ENCODE measurements around the gene MRPL38.
"Not testable (repeated sequence)": the region's sequence is repeated elsewhere in the genome, so short reads cannot be mapped to it uniquely, and the experiment has no call there.

Gene MRPL38

DNA sequence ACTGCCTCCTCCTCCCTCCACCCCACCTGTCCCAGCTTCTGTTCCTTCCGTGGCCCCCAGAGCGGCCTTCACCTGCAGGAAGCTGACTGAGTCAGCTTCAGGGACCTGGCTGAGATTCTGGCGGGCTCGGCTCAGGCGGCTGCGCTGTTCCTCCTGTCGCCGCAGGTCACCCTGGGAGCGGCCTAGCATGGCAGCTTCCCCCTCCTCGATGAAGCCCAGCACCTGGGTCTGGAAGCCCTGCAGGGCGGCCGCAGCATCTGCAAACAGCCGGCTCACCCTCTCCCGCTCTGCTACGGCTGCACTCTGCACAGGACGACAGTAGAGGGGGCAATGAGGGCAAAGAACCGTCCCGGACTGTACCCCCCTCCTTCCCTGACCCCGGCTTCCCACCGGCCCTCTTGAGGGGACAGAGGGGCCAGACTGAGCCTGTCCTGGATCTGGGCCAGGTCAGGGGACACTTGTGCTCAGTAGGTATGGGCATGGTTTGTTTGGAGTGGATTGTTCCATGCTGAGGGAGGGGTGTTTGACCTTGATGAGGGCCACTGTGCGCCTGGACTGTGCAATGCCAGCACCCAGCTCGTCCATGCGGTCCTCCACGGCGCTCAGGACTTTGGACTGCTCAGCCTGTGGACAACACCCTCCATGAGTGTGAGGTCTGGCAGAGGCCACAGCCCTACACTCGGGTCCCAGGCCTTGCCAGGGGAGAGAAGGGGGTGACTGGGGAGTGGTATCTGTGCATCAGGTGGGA is 28.3 kb downstream of the MRPL38 start:
- Histone ChIP-seq H3K4me3 (ENCODE audit: low read length) (peak overlapping the region; percentile 88), H3K27ac (ENCODE audit: low read depth, low read length) (peak overlapping the region; percentile 96), H3K9ac (ENCODE audit: low read length) (peak overlapping the region; percentile 34), H3K36me3 (ENCODE audit: control insufficient read depth, insufficient read depth, low read length) (peaks cover 7% of the 10 kb centered on the region), H3K4me1 (ENCODE audit: control insufficient read depth, insufficient read depth, low read length) (peaks cover 46% of the 10 kb centered on the region), H3K27me3 (ENCODE audit: control insufficient read depth, insufficient read depth, low read length) (no peaks in the 10 kb centered on the region)

DNA sequence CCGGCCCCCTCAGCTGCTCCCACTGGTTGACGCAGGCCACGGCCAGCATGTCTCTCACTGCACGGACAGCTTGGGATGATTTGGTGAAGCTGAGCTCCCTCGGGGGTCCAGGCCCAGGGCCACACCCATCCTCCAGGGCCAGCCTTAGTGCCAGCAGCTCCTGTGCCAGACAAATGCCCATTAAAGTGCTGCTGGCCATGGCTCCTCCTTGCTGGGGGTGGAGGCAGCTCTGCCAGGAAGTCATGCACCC is 28.8 kb downstream of the MRPL38 start:
- Histone ChIP-seq H3K27me3 (ENCODE audit: control insufficient read depth, insufficient read depth, low read length) (no peaks in the 10 kb centered on the region), H3K9ac (ENCODE audit: low read length) (no peak overlapping the region), H3K4me1 (ENCODE audit: control insufficient read depth, insufficient read depth, low read length) (peaks cover 46% of the 10 kb centered on the region), H3K27ac (ENCODE audit: low read depth, low read length) (peak overlapping the region; percentile 96), H3K4me3 (ENCODE audit: low read length) (peak overlapping the region; percentile 88), H3K36me3 (ENCODE audit: control insufficient read depth, insufficient read depth, low read length) (peaks cover 7% of the 10 kb centered on the region)

DNA sequence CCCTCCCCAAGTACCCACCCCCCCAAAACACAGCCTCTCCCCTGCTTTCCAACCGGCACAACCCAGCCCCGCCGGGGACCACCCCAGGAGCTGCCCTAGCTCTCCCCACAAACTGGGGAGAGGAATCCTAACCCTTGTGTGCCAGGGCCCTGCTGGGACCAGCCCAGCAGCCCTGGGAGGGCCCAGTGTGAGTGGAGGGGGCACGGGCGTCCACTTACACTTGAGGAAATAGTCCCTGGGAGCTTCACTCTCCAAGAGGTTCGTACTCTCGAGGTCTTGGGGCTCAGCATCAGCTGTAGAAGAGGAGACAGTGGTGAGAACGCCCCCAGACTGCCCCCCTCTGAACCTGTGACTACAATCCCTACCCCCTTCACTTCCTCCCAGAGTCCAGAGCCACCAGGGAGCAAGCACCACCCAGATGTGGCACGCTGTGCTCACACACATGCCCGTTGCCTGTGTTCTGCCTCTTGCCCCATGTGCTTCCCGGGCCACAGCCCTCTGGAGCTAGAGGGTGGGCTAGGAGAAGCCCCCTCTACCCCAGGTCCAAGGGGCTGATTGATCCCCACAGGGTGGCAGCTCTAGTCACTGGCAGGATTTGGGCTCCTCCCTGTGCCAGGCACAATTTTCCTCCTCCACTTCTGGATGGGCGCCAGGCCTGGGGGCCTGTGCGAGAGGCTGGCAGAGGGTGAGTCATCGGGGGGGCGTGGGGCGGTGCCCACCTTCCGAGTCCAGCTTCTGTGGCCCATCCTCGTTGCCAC is 29.3 kb downstream of the MRPL38 start:
- Histone ChIP-seq H3K9ac (ENCODE audit: low read length) (no peak overlapping the region), H3K27ac (ENCODE audit: low read depth, low read length) (peak overlapping the region; percentile 96), H3K4me3 (ENCODE audit: low read length) (peak overlapping the region; percentile 88), H3K4me1 (ENCODE audit: control insufficient read depth, insufficient read depth, low read length) (peaks cover 46% of the 10 kb centered on the region), H3K36me3 (ENCODE audit: control insufficient read depth, insufficient read depth, low read length) (peaks cover 7% of the 10 kb centered on the region), H3K27me3 (ENCODE audit: control insufficient read depth, insufficient read depth, low read length) (no peaks in the 10 kb centered on the region)

DNA sequence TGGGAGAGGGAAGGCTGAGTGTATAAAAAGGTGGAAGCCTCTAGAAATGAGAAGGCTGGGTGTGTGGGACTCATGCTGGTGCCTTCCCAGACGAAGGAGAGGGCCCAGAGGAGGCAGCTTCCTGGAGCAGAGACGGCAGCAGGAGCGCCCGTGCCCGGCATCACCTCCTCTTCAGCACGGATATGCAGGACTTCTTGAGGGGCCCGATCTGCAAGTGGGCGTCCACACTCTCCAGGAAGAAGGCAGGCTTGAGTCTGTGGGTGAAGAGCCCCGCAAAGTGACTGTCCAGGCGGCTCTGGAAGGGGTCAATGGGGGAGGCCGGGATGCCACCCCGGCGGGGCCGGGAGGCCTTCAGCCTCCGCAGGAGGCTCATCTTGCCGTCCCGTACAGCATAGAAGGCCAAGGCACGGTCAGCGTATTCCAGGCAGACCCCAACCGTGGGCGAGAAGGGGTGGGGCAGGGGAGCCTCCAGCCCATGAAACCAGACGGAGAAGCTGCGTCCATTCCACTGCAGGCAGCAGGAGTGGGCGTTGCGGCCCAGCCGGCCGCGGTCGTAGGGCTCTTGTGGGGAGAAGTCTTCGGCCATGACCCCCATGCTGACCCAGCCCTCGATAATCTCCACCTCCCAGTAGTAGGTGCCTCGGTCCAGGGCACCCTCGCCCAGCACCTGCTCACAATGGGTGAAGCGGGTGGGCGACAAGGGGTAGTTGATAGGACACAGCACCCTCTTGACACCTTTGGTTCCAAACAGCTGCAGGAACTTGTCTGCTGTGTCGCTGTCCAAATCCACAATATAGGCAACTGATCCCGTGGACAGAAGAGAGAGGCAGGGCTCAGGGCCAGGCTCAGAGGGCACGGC is 30.1 kb downstream of the MRPL38 start:
- peaks cover 51% of the 10 kb centered on the region for H3K4me1 ChIP-seq (ENCODE audit: control insufficient read depth, insufficient read depth, low read length)
- H3K9ac ChIP-seq (ENCODE audit: low read length) = no peak overlapping the region
- H3K4me3 ChIP-seq (ENCODE audit: low read length) = no peak overlapping the region
- H3K36me3 ChIP-seq (ENCODE audit: control insufficient read depth, insufficient read depth, low read length) = peaks cover 7% of the 10 kb centered on the region
- H3K27me3 ChIP-seq (ENCODE audit: control insufficient read depth, insufficient read depth, low read length) = no peaks in the 10 kb centered on the region
- peak overlapping the region; percentile 96 for H3K27ac ChIP-seq (ENCODE audit: low read depth, low read length)

DNA sequence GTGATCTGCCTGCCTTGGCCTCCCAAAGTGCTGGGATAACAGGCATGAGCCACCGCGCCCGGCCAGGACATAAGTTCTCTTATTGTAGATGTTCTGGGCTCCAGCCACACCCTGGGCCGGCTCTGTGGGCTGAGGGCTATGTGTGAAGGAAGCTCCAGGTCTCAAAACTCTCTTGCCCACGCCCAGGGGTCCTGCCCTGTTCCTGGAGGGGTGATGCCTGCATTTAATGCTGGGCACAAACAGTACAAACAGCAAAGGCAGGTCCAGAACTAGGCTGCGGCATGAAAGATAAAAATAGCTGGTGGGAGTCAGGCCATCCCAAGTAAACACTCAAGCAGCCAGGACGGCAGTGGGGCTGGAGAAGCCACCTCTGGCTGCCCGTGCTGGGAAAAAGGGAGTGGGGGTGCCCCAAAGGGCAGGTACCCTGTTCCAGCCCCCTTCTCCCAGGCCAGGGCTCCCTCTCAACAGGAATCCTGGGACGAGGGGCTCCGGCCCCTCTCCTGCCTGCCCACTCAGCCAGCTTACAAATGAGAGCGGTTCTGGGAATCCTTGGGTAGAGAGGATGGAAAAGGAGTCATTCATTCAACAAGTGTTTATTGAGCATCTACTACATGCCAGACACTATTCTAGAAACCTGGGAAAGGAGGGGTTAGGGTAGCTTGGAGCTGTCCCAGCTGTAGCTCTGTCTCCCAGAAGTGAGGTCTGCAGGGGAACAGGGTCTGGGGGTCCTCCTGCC is 30.9 kb downstream of the MRPL38 start:
- H3K4me1 ChIP-seq (ENCODE audit: control insufficient read depth, insufficient read depth, low read length) = peaks cover 57% of the 10 kb centered on the region

DNA sequence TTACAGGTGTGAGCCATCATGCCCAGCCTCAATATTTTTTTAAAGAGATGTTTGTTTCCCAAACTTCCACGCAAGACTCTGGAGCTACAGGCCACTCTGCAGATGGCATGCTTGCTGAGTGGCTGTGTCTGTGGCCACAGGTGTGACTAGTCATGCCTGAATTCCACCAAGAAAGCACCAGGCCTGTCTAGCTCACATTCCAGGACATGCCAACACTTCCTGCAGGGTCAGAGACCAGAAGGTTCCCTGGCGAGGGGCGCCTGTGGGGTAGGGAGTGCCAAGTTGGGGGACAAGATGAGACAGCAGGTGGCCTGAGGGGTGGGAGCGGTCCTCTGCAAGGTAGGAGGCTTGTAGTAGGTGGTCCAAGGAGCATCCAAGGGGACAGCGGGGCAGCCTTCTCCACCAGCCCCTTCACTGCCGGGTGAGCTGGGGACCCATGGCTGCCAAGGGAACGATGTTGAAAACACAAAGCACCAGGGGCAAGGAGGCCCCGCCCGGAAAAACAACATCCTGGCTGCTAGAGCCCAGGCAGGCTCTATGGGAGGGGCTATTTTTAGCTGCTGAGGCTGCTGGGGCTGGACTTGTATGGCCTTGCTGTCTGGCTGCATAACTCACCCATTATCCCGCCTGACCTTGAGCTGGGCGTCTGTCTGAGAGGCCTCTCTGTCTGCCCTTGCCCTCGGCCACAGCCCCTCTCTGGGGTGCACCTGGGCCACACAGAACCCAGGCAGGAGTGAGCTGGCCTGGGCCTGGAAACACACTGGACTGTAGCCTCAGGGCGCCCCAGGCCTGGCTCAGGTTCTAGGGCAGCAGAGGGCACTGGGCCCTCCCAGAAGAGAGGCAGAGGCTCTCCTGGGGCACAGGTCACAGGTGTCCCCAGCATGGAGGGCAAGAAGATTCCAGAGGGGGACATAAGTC is 32.0 kb downstream of the MRPL38 start:
- H3K9ac ChIP-seq (ENCODE audit: low read length) = peak overlapping the region; percentile 55

More for the DNA sequence above, 30.9 kb downstream of the MRPL38 start:
- H3K9ac ChIP-seq (ENCODE audit: low read length) = no peak overlapping the region
- peaks cover 7% of the 10 kb centered on the region for H3K36me3 ChIP-seq (ENCODE audit: control insufficient read depth, insufficient read depth, low read length)
- H3K27me3 ChIP-seq (ENCODE audit: control insufficient read depth, insufficient read depth, low read length) = no peaks in the 10 kb centered on the region
- H3K4me3 ChIP-seq (ENCODE audit: low read length) = no peak overlapping the region
- H3K27ac ChIP-seq (ENCODE audit: low read depth, low read length) = peak overlapping the region; percentile 96

DNA sequence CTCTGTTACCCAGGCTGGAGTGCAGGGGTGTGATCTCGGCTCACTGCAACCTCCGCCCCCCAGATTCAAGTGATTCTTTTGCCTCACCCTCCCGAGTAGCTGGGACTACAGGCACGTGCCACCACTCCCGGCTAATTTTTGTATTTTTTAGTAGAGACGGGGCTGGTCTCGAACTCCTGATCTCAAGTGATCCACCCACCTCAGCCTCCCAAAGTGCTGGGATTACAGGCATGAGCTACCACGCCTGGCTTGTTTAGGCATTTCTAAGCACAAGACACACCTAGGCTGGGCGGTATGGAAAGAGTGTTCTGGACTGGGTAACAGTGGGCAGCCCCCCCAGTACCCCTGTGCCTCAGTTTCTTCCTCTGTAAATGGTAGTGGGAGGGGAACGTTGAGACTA is 34.5 kb downstream of the MRPL38 start:
- H3K4me1 ChIP-seq (ENCODE audit: control insufficient read depth, insufficient read depth, low read length) = peaks cover 39% of the 10 kb centered on the region
- H3K27ac ChIP-seq (ENCODE audit: low read depth, low read length) = peak overlapping the region; percentile 86
- not testable (repeated sequence) for H3K9ac ChIP-seq (ENCODE audit: low read length); H3K27me3 ChIP-seq (ENCODE audit: control insufficient read depth, insufficient read depth, low read length); H3K36me3 ChIP-seq (ENCODE audit: control insufficient read depth, insufficient read depth, low read length)
- H3K4me3 ChIP-seq (ENCODE audit: low read length) = peak overlapping the region; percentile 33

More for the DNA sequence above, 32.0 kb downstream of the MRPL38 start:
- Histone ChIP-seq H3K4me1 (ENCODE audit: control insufficient read depth, insufficient read depth, low read length) (peaks cover 57% of the 10 kb centered on the region), H3K4me3 (ENCODE audit: low read length) (peak overlapping the region; percentile 55), H3K27ac (ENCODE audit: low read depth, low read length) (peak overlapping the region; percentile 96), H3K27me3 (ENCODE audit: control insufficient read depth, insufficient read depth, low read length) (no peaks in the 10 kb centered on the region), H3K36me3 (ENCODE audit: control insufficient read depth, insufficient read depth, low read length) (peaks cover 7% of the 10 kb centered on the region)

DNA sequence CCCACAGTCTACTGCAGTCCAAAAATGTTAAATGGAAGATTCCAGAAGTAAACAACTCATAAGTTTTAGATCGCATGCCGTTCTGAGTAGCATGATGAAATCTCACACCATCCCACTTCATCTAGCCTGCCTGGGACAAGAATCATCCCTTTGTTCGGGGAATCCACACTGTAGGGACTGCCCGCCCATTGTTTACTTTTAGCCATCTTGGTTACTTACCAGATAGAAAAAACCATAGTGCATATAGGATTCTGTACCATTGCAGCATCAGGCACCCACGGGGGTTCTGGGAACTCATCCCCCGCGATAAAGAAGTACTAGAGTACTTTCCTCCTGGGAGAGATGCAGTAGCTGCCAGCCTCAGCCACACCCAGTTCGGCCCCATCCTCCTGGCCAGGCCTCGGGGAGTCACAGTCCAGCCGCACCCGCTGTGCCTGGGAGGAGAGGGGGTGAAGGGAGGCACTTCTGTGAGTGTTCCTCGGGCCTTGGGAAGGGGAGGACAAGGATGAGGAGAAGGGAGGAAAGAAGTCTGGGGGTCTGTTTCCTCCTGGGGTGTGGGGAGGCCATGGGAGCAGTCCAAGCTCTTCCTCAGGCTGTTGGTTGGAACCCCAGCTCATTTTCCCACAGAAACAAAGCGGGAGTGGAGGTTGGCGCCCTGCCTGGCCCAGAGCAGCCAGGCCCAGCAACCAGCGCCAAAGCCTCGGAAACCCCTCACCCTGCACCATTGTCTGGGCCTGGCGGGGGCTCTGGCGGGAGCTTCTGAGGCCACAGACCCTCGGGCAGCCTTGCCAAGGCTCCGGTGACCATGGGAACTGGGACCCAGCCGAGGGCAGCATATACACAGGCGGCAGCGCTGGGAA is 35.2 kb downstream of the MRPL38 start:
- Histone ChIP-seq H3K4me1 (ENCODE audit: control insufficient read depth, insufficient read depth, low read length) (peaks cover 34% of the 10 kb centered on the region), H3K4me3 (ENCODE audit: low read length) (peak overlapping the region; percentile 33), H3K36me3 (ENCODE audit: control insufficient read depth, insufficient read depth, low read length) (peaks cover 3% of the 10 kb centered on the region), H3K27me3 (ENCODE audit: control insufficient read depth, insufficient read depth, low read length) (no peaks in the 10 kb centered on the region), H3K9ac (ENCODE audit: low read length) (no peak overlapping the region), H3K27ac (ENCODE audit: low read depth, low read length) (peak overlapping the region; percentile 86)

DNA sequence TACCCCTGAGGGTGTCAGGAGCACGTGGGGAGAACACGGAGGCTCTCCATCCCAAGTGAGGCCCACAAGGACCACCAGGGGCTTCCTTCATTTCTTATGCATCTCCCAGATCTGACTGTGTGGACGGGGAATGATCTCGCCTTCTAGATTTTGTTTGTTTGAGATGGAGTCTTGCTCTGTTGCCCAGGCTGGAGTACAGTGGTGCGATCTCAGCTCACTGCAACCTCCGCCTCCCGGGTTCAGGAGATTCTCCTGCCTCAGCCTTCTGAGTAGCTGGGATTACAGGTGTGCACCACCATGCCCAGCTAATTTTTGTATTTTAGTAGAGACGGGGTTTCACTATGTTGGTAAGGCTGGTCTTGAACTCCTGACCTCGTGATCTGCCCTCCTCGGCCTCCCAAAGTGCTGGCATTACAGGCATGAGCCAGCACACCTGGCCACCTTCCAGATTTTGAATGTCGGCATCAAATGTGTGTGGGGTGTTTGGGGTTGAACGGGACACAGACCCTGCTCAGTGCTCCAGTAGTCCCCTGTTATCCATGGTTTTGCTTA is 35.9 kb downstream of the MRPL38 start:
- Histone ChIP-seq H3K4me1 (ENCODE audit: control insufficient read depth, insufficient read depth, low read length) (peaks cover 29% of the 10 kb centered on the region), H3K27ac (ENCODE audit: low read depth, low read length) (peak overlapping the region; percentile 86)
- not testable (repeated sequence) for H3K36me3 ChIP-seq (ENCODE audit: control insufficient read depth, insufficient read depth, low read length); H3K4me3 ChIP-seq (ENCODE audit: low read length); H3K27me3 ChIP-seq (ENCODE audit: control insufficient read depth, insufficient read depth, low read length); H3K9ac ChIP-seq (ENCODE audit: low read length)

DNA sequence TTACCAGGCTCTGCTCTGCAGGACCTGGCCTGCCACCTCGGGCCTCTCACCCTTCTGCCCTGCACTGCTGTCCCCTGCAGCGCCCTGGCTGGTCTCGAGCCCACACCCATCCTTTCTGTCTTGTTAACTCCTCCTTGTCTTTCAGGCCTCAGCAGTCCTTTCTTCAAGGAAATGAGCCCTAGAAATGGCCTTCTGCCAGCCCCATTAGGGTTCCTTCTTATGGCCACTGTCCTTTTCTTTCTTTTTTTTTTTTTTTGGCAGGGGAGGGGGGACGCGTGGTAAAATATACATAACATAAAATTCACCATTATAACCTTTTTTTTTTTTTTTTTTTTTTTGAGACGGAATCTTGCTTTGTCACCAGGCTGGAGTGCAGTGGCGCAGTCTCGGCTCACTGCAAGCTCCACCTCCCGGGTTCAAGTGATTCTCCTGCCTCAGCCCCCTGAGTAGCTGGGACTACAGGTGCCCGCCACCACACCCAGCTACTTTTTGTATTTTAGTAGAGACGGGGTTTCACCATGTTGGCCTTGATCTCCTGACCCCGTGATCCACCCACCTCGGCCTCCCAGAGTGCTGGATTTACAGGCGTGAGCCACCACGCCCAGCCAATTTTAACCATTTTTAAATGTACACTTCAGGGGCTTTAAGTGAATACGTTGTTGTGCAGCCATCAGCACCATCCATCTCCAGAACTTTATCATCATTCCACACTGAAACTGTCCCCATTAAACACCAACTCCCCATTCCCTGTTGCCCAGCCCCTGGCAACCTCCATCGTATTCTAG is 39.1 kb downstream of the MRPL38 start:
- not testable (repeated sequence) for H3K27me3 ChIP-seq (ENCODE audit: control insufficient read depth, insufficient read depth, low read length); H3K4me3 ChIP-seq (ENCODE audit: low read length); H3K36me3 ChIP-seq (ENCODE audit: control insufficient read depth, insufficient read depth, low read length); H3K9ac ChIP-seq (ENCODE audit: low read length)
- Histone ChIP-seq H3K4me1 (ENCODE audit: control insufficient read depth, insufficient read depth, low read length) (peaks cover 14% of the 10 kb centered on the region), H3K27ac (ENCODE audit: low read depth, low read length) (peak overlapping the region; percentile 60)
